22Rv1 (cell line): ENCODE data around the gene DTNA.
"Not testable (repeated sequence)": the region's sequence is repeated elsewhere in the genome, so short reads cannot be mapped to it uniquely, and the experiment has no call there.

ENCODE experiments used
- H3K27ac ChIP-seq: fragments of 450-650 bp; 2 replicates; pipeline ENCODE4 v1.5.1; 2017
- CTCF ChIP-seq: fragments of 450-650 bp; IDR thresholded peaks from 2 replicates; pipeline ENCODE4 v1.5.1; 2017; ENCODE audit warnings: mild to moderate bottlenecking
- ZFX ChIP-seq: fragments of 450-650 bp; IDR thresholded peaks from 2 replicates; pipeline ENCODE4 v1.6.1; 2017; ENCODE audit warnings: antibody characterized with exemption, borderline replicate concordance

The DTNA gene

GRCh38 chr18:34707670-34708069 is 2.4 kb upstream of the DTNA start:
- no peak overlapping the region for H3K27ac ChIP-seq
- TF ChIP-seq ZFX (no peak), CTCF (no peak)

GRCh38 chr18:34709104-34709503 is 994 bp upstream of the DTNA start:
- TF ChIP-seq ZFX (no peak), CTCF (no peak)
- no peak overlapping the region for H3K27ac ChIP-seq

GRCh38 chr18:34710458-34710914 is 388 bp downstream of the DTNA start:
- no peak for TF ChIP-seq ZFX
- no peak for TF ChIP-seq CTCF
- no peak overlapping the region for H3K27ac ChIP-seq

- TF ChIP-seq CTCF = no peak
- no peak for TF ChIP-seq ZFX
- no peak overlapping the region for H3K27ac ChIP-seq
Observed at GRCh38 chr18:34710934-34711333, 836 bp downstream of the DTNA start.

- not testable (repeated sequence) for H3K27ac ChIP-seq
Observed at GRCh38 chr18:34716111-34716510, 6.0 kb downstream of the DTNA start.

GRCh38 chr18:34718610-34719009 is 8.5 kb downstream of the DTNA start:
- TF ChIP-seq CTCF (no peak), ZFX (no peak)
- no peak overlapping the region for H3K27ac ChIP-seq

GRCh38 chr18:34720220-34720619 is 10.1 kb downstream of the DTNA start:
- H3K27ac ChIP-seq = no peak overlapping the region
- no peak for TF ChIP-seq CTCF
- TF ChIP-seq ZFX = no peak

- no peak overlapping the region for H3K27ac ChIP-seq
Observed at GRCh38 chr18:34723143-34723542, 13.0 kb downstream of the DTNA start.

GRCh38 chr18:34725737-34726136 is 15.6 kb downstream of the DTNA start:
- not testable (repeated sequence) for H3K27ac ChIP-seq

More at GRCh38 chr18:34723143-34723542, 13.0 kb downstream of the DTNA start:
- TF ChIP-seq CTCF (no peak), ZFX (no peak)
